ENCODE data around the gene TRIO. TPM values are rescaled to one million over a fixed set of nuclear protein-coding genes. Genes with fewer than 3 reads are reported as not detected.

Gene TRIO
- total and polyA plus RNA-seq, 2 donors (not counting 3 experiments of a cell fraction or from before 2014, with no cell fraction given), result 82.9 to 248 TPM

DNA sequence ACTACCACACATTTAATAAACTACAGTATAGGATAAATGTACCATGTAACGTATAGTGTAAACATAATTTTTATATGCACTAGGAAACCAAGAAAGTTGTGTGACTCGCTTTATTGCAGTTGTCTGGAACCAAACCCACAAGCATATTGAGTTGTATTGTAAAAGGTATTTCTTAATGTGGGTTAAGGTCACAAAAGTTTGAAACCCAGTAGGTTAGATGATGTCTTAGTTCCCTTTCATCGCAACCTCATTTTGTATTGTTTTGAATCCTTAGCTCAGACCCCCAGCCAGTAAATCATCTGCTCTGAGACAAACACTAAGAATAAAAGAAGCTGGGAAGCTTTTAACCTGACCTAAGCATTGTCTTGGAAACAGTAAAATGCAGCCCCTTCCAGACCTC is 79.1 kb downstream of the TRIO start:
- POLR2A ChIA-PET, result no interaction called here
- no peak overlapping the region for H3K4me2 ChIP-seq (ENCODE audit: insufficient read depth, low read length)
- H3K4me1 ChIP-seq (ENCODE audit: control insufficient read depth, extremely low read depth, insufficient read depth, low read length), result peaks cover 48% of the 10 kb centered on the region
- H3K27me3 ChIP-seq (ENCODE audit: control insufficient read depth in 2 of 2, insufficient read depth in 2 of 2, low read length in 2 of 2), result no peaks in the 10 kb centered on the region
- H2AFZ ChIP-seq (ENCODE audit: low read depth, low read length), result no peak overlapping the region
- DNase-seq (ENCODE audit: low read depth, low spot score) (no peak), FAIRE-seq (no peak)
- H3K27ac ChIP-seq (ENCODE audit: insufficient read depth, low read depth, low read length), result no peak overlapping the region
- CTCF ChIA-PET, result interaction anchor here (0.7 to 1.6 kb wide), 3 partner anchors 17 to 65 kb away, joined by 3 to 7 read pairs (median 4); no protein-coding TSS in a partner anchor
- H3K9ac ChIP-seq (replicated peaks; ENCODE audit: extremely low read depth, insufficient read depth, low read length), result no peak overlapping the region
- BruUV-seq (replicated peaks), result no TSS peak
- peaks cover 99% of the 10 kb centered on the region for H3K79me2 ChIP-seq (ENCODE audit: control insufficient read depth, insufficient read depth, low read length)
- intact Hi-C loops (cut with micrococcal nuclease), result no loop called here
- H3K4me3 ChIP-seq (replicated peaks in 1 of 3; ENCODE audit: insufficient read depth in 1 of 3, low read depth in 1 of 3, low read length in 3 of 3), result no peak overlapping the region
- peaks cover 2% of the 10 kb centered on the region for H4K20me1 ChIP-seq (replicated peaks; ENCODE audit: control insufficient read depth, extremely low read depth, insufficient read depth, low read length)
- dilution Hi-C loops (cut with MboI; ENCODE audit: extremely low pct_ligation_motif_present, low sequenced_read_pairs), result no loop called here
- H3K36me3 ChIP-seq (ENCODE audit: control insufficient read depth in 2 of 2, extremely low read depth in 1 of 2, insufficient read depth in 2 of 2, low read length in 2 of 2), result no peaks in the 10 kb centered on the region
- H3K9me1 ChIP-seq (replicated peaks; ENCODE audit: control insufficient read depth, extremely low read depth, insufficient read depth, low read length), result no peaks in the 10 kb centered on the region
- no peaks in the 10 kb centered on the region for H3K9me3 ChIP-seq (replicated peaks; ENCODE audit: control insufficient read depth, insufficient read depth, low read length)
- TF ChIP-seq JUN (IDR thresholded peaks at IDR 0.05; ENCODE audit: borderline replicate concordance, insufficient read depth, insufficient read length, low read depth) (no peak), EZH2 (IDR thresholded peaks at IDR 0.05; ENCODE audit: borderline replicate concordance, low read depth, low read length, severe bottlenecking) (no peak), POLR2AphosphoS5 (IDR thresholded peaks at IDR 0.05; ENCODE audit: insufficient read depth, low read depth, low read length) (no peak), MYC (IDR thresholded peaks at IDR 0.05; ENCODE audit: low read depth, low read length) (no peak), POLR2A (IDR thresholded peaks at IDR 0.05; ENCODE audit: low read depth, low read length) (no peak), GATA2 (IDR thresholded peaks at IDR 0.05; ENCODE audit: insufficient read depth, insufficient read length, low read depth, low read length) (no peak), FOS (IDR thresholded peaks at IDR 0.05; ENCODE audit: borderline replicate concordance, insufficient read depth, low read length) (no peak)
- TF ChIP-seq, protein P1, sequence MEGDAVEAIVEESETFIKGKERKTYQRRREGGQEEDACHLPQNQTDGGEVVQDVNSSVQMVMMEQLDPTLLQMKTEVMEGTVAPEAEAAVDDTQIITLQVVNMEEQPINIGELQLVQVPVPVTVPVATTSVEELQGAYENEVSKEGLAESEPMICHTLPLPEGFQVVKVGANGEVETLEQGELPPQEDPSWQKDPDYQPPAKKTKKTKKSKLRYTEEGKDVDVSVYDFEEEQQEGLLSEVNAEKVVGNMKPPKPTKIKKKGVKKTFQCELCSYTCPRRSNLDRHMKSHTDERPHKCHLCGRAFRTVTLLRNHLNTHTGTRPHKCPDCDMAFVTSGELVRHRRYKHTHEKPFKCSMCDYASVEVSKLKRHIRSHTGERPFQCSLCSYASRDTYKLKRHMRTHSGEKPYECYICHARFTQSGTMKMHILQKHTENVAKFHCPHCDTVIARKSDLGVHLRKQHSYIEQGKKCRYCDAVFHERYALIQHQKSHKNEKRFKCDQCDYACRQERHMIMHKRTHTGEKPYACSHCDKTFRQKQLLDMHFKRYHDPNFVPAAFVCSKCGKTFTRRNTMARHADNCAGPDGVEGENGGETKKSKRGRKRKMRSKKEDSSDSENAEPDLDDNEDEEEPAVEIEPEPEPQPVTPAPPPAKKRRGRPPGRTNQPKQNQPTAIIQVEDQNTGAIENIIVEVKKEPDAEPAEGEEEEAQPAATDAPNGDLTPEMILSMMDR (IDR thresholded peaks at IDR 0.05; ENCODE audit: extremely low read depth in 1 of 2, insufficient read depth in 1 of 2, low read depth in 1 of 2, low read length in 2 of 2), result no peak
- TF ChIP-seq, protein P2, sequence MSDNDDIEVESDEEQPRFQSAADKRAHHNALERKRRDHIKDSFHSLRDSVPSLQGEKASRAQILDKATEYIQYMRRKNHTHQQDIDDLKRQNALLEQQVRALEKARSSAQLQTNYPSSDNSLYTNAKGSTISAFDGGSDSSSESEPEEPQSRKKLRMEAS (IDR thresholded peaks at IDR 0.05; ENCODE audit: insufficient read depth, insufficient read length), result no peak
